Fibroblast of lung (primary cell): ENCODE measurements around the gene ASIC3. TPM values are rescaled to one million over a fixed set of nuclear protein-coding genes. Genes with fewer than 3 reads are reported as not detected.

Source experiments
- DNase-seq, 2 donors: peaks; one replicate each; pipeline versions ENCODE4 v3.0.0 to v3.0.0-alpha.2; 2010; ENCODE audit warnings: low read depth in 2 of 2
- H2AFZ ChIP-seq: 2 replicates; pipeline ENCODE4 v1.5.1; 2012; ENCODE audit warnings: low read length, control low read depth, inconsistent platforms
- H3K27ac ChIP-seq: 2 replicates; pipeline ENCODE4 v1.5.1; 2011; ENCODE audit warnings: low read length, control low read depth; ENCODE audit not compliant: insufficient read depth
- H3K27me3 ChIP-seq: 2 replicates; pipeline ENCODE4 v1.5.1; 2011; ENCODE audit warnings: mild to moderate bottlenecking, low read length; ENCODE audit not compliant: control insufficient read depth, insufficient read depth
- H3K36me3 ChIP-seq: 2 replicates; pipeline ENCODE4 v1.5.1; 2011; ENCODE audit warnings: low read length; ENCODE audit not compliant: control insufficient read depth, insufficient read depth
- H3K4me1 ChIP-seq: 2 replicates; pipeline ENCODE4 v1.5.1; 2011; ENCODE audit warnings: low read length; ENCODE audit not compliant: control insufficient read depth, insufficient read depth; ENCODE audit errors: extremely low read depth
- H3K4me2 ChIP-seq: 2 replicates; pipeline ENCODE4 v1.5.1; 2011; ENCODE audit warnings: low read length, control low read depth; ENCODE audit not compliant: insufficient read depth; ENCODE audit errors: extremely low read depth
- H3K4me3 ChIP-seq, 4 experiments: fragments of 200-600 bp in 1 of 4; sonication (generic) in 1 of 4; replicated peaks in 1 of 4; 2 replicates each; pipeline ENCODE4 v1.5.1; 2011 to 2016; ENCODE audit warnings: low read length in 4 of 4, low read depth in 3 of 4, mild to moderate bottlenecking in 3 of 4, control low read depth in 2 of 4, inconsistent platforms in 1 of 4, mixed read lengths in 1 of 4; ENCODE audit not compliant: insufficient read depth in 1 of 4; ENCODE audit errors: control extremely low read depth in 1 of 4
- H3K79me2 ChIP-seq: 2 replicates; pipeline ENCODE4 v1.5.1; 2012; ENCODE audit warnings: mild to moderate bottlenecking, low read length, inconsistent platforms; ENCODE audit not compliant: control insufficient read depth, insufficient read depth
- H3K9ac ChIP-seq: 2 replicates; pipeline ENCODE4 v1.5.1; 2011; ENCODE audit warnings: mild to moderate bottlenecking, low read length, control low read depth; ENCODE audit not compliant: insufficient read depth
- H3K9me3 ChIP-seq: 2 replicates; pipeline ENCODE4 v1.5.1; 2012; ENCODE audit warnings: low read depth, low read length; ENCODE audit not compliant: control insufficient read depth, insufficient read depth
- H4K20me1 ChIP-seq: 2 replicates; pipeline ENCODE4 v1.5.1; 2011; ENCODE audit warnings: low read length; ENCODE audit not compliant: control insufficient read depth, insufficient read depth; ENCODE audit errors: extremely low read depth
- CTCF ChIP-seq, 2 donors: IDR thresholded peaks in 1 of 2; conservative IDR thresholded peaks in 1 of 2; 1 replicate in 1 of 2; 2 replicates in 1 of 2; pipeline ENCODE4 v1.5.1; 2011 to 2012; ENCODE audit warnings: low read length in 2 of 2, control low read depth in 1 of 2, inconsistent platforms in 1 of 2, low read depth in 1 of 2, mild to moderate bottlenecking in 1 of 2
- EZH2 ChIP-seq: IDR thresholded peaks from 2 replicates; pipeline ENCODE4 v1.5.1; 2012; ENCODE audit warnings: low read length, control low read depth, mild to moderate bottlenecking; ENCODE audit errors: missing control alignments
- polyA plus RNA-seq, 2 donors: library from polyadenylated mRNA; depleted of rRNA in 1 of 2; stranded (reverse) in 1 of 2; unstranded in 1 of 2; fragments of >200 nt; gene quantifications; 2 replicates each; pipeline ENCODE4 v1.2.1, GENCODE V29; 2011 to 2012; ENCODE audit warnings: missing spikeins in 1 of 2
- total RNA-seq: library from RNA; depleted of rRNA; stranded (reverse); fragments of >200 nt; gene quantifications from 2 replicates; pipeline ENCODE4 v1.2.1, GENCODE V29; 2014

Gene ASIC3
- total and polyA plus RNA-seq, 2 donors (not counting 1 experiment from before 2014, with no cell fraction given), result 0.07 to 0.17 TPM

DNA sequence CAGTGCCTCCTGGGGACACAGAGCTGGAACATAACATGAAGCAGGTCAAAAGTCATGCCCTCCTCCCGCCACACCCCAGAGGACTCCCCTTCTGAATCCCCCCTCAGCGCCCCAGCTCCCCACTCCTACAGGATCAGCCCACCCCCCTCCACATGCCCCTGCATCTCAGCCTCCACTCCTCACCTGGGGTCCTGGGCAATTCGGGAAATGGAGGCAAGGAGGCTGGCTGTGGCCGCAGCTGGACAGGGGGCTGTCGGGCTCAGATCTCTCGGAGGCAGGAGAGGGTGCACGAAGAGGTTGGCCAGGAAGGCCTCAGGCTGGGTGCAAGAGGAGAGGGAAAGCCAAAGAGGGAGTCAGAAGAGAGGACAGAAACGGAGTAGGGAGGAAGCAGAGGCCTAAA, 31.8 kb upstream of the ASIC3 start:
- Histone ChIP-seq H3K27me3 (peaks cover 35% of the 10 kb centered on the region), H3K9ac (no peak overlapping the region), H3K4me3 (no peak overlapping the region), H3K27ac (no peak overlapping the region), H3K79me2 (no peaks in the 10 kb centered on the region), H4K20me1 (no peaks in the 10 kb centered on the region), H3K9me3 (no peaks in the 10 kb centered on the region), H3K4me2 (no peak overlapping the region), H2AFZ (no peak overlapping the region), H3K4me1 (peaks cover 4% of the 10 kb centered on the region), H3K36me3 (no peaks in the 10 kb centered on the region)
- DNase-seq, result no peak
- no peak for TF ChIP-seq EZH2
- no peak for TF ChIP-seq CTCF (conservative IDR thresholded peaks at IDR 0.05 in 1 of 2, IDR thresholded peaks at IDR 0.05 in 1 of 2; ENCODE audit: low read depth in 1 of 2, low read length in 2 of 2)

GRCh38 chr7:151016942-151017341, 31.4 kb upstream of the ASIC3 start:
- DNase-seq, result no peak
- Histone ChIP-seq H3K27ac (no peak overlapping the region), H3K4me3 (no peak overlapping the region), H4K20me1 (no peaks in the 10 kb centered on the region), H3K9me3 (no peaks in the 10 kb centered on the region), H3K9ac (no peak overlapping the region), H3K27me3 (peaks cover 36% of the 10 kb centered on the region), H3K79me2 (no peaks in the 10 kb centered on the region), H3K4me1 (peaks cover 4% of the 10 kb centered on the region), H3K36me3 (no peaks in the 10 kb centered on the region), H2AFZ (no peak overlapping the region), H3K4me2 (no peak overlapping the region)
- no peak for TF ChIP-seq CTCF (conservative IDR thresholded peaks at IDR 0.05 in 1 of 2, IDR thresholded peaks at IDR 0.05 in 1 of 2; ENCODE audit: low read depth in 1 of 2, low read length in 2 of 2)
- no peak for TF ChIP-seq EZH2

DNA sequence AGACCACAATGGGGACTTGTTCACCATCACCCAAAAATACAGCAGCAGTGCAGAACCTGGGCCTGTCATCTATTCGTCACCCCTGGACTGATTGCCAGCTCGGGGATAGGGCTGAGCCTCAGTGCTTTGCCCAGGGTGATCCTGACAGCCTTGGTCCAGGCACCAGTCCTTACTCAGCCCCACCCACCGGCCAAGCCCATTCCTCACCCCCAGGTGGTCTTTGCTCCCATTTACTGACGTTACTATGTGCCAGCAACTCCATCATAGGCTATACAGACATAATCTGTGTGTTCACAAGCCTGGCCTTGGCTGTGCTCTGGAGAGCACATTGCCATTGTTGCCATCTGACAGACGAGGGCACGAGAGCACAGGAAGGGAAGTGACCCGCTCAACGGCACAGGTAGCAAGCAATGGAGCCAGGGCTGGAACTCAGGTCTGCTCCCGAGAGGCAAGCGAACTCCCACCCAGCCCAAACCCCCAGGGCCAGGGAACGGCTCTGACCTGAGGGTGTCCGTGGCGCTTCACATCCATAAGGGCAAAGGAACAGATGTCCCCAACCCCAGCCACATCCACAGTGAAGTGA, 30.9 kb upstream of the ASIC3 start:
- no peak for DNase-seq
- no peak overlapping the region for H3K27ac ChIP-seq
- no peaks in the 10 kb centered on the region for H3K36me3 ChIP-seq
- no peak overlapping the region for H3K4me2 ChIP-seq
- H4K20me1 ChIP-seq, result no peaks in the 10 kb centered on the region
- H3K4me1 ChIP-seq, result peaks cover 4% of the 10 kb centered on the region
- H3K4me3 ChIP-seq, result no peak overlapping the region
- H3K9me3 ChIP-seq, result no peaks in the 10 kb centered on the region
- H3K27me3 ChIP-seq, result peaks cover 38% of the 10 kb centered on the region
- H3K79me2 ChIP-seq, result no peaks in the 10 kb centered on the region
- H2AFZ ChIP-seq, result no peak overlapping the region
- H3K9ac ChIP-seq, result no peak overlapping the region
- TF ChIP-seq EZH2 (no peak), CTCF (conservative IDR thresholded peaks at IDR 0.05 in 1 of 2, IDR thresholded peaks at IDR 0.05 in 1 of 2; ENCODE audit: low read depth in 1 of 2, low read length in 2 of 2) (no peak)
